GM12878 (cell line): Measurements from ENCODE around the gene ZNF678. TPM values are rescaled to one million over a fixed set of nuclear protein-coding genes. Genes with fewer than 3 reads are reported as not detected.

Experiments
- ATAC-seq: fragments of 200-7000 bp; cut with Tn5 transposase; 3 replicates; pipeline ENCODE4 v1.9.1; 2020; ENCODE audit warnings: mild to moderate bottlenecking, moderate library complexity
- BruUV-seq: library from RNA; stranded (reverse); fragments of 400-500 nt; replicated peaks from 2 replicates; lab custom pipeline; 2021; lab: Mats Ljungman, UMichigan
- CTCF ChIA-PET: fragments of 300-600 bp; sonication (Branson Sonifier 250); formaldehyde crosslinking; extraction: SDS; loops from one replicate; lab custom pipeline; 2021; ENCODE audit warnings: inconsistent platforms; lab: Yijun Ruan, JAX
- POLR2A ChIA-PET: fragments of 350-600 bp; formaldehyde crosslinking; extraction: SDS; loops from one replicate; lab custom pipeline; 2021; ENCODE audit warnings: inconsistent platforms; lab: Charles Lee
- RAD21 ChIA-PET: fragments of 300-600 bp; sonication (Branson Sonifier 250); formaldehyde crosslinking; loops from one replicate; lab custom pipeline; 2023; ENCODE audit warnings: antibody characterized with exemption; ENCODE audit not compliant: unreplicated experiment; lab: Charles Lee
- SMC1A ChIA-PET: fragments of 300-600 bp; sonication (Branson Sonifier 250); formaldehyde crosslinking; loops from one replicate; lab custom pipeline; 2023; ENCODE audit not compliant: unreplicated experiment, uncharacterized antibody; lab: Charles Lee
- DNase-seq: peaks from one replicate; pipeline ENCODE4 v3.0.0-alpha.2; 2011; ENCODE audit warnings: low read depth, low spot score
- FAIRE-seq: peaks from 3 replicates; lab custom pipeline; 2011; peaks lifted over from hg19 to GRCh38; lab: Jason Lieb, UNC
- H2AFZ ChIP-seq: 2 replicates; pipeline ENCODE4 v1.6.0; 2011; ENCODE audit warnings: low read depth, low read length, control low read depth; ENCODE audit not compliant: control insufficient read depth
- H3K27ac ChIP-seq: 2 replicates; pipeline ENCODE4 v1.5.1; 2011; ENCODE audit warnings: control low read depth; ENCODE audit not compliant: control insufficient read depth, insufficient read depth
- H3K27me3 ChIP-seq, 2 experiments: replicated peaks in 1 of 2; 2 replicates each; pipeline versions ENCODE4 v1.6.0 to v1.6.1; 2011; ENCODE audit warnings: low read length in 1 of 2; ENCODE audit not compliant: control insufficient read depth in 2 of 2, insufficient read depth in 2 of 2
- H3K36me3 ChIP-seq, 2 experiments: 2 replicates each; pipeline ENCODE4 v1.5.1; 2011; ENCODE audit warnings: low read length in 1 of 2; ENCODE audit not compliant: control insufficient read depth in 2 of 2, insufficient read depth in 2 of 2
- H3K4me1 ChIP-seq: 2 replicates; pipeline ENCODE4 v1.6.1; 2011; ENCODE audit warnings: mild to moderate bottlenecking, low read length, moderate library complexity, mixed read lengths; ENCODE audit not compliant: control insufficient read depth, insufficient read depth
- H3K4me2 ChIP-seq: 2 replicates; pipeline ENCODE4 v1.6.0; 2011; ENCODE audit warnings: control low read depth; ENCODE audit not compliant: control insufficient read depth, insufficient read depth
- H3K4me3 ChIP-seq: fragments of 200-600 bp; sonication (generic); 2 replicates; pipeline ENCODE4 v1.5.1; 2016
- H3K79me2 ChIP-seq: 2 replicates; pipeline ENCODE4 v1.6.0; 2011; ENCODE audit warnings: low read length; ENCODE audit not compliant: control insufficient read depth, insufficient read depth
- H3K9ac ChIP-seq: 2 replicates; pipeline ENCODE4 v1.8.0; 2011; ENCODE audit warnings: low read length, control low read depth, mixed read lengths; ENCODE audit not compliant: control insufficient read depth, insufficient read depth
- H3K9me3 ChIP-seq: replicated peaks from 3 replicates; pipeline ENCODE4 v1.5.1; 2011; ENCODE audit warnings: mild to moderate bottlenecking, low read length; ENCODE audit not compliant: control insufficient read depth, insufficient read depth
- H4K20me1 ChIP-seq: 2 replicates; pipeline ENCODE4 v1.6.0; 2011; ENCODE audit not compliant: control insufficient read depth, insufficient read depth
- ATF2 ChIP-seq: IDR thresholded peaks from 2 replicates; pipeline ENCODE4 v1.6.1; 2012; ENCODE audit warnings: low read length, inconsistent platforms
- ATF7 ChIP-seq: fragments of 450-650 bp; IDR thresholded peaks from 2 replicates; pipeline ENCODE4 v1.6.1; 2016; ENCODE audit warnings: low read depth, mild to moderate bottlenecking
- BHLHE40 ChIP-seq, 2 experiments: fragments of 450-650 bp in 1 of 2; IDR thresholded peaks; 2 replicates each; pipeline ENCODE4 v1.6.1; 2011 to 2017; ENCODE audit warnings: low read depth in 2 of 2, borderline replicate concordance in 1 of 2, improper control_type of control experiment in 1 of 2, low read length in 1 of 2, mild to moderate bottlenecking in 1 of 2
- CREM ChIP-seq: IDR thresholded peaks from 2 replicates; pipeline ENCODE4 v1.6.1; 2014; ENCODE audit warnings: antibody characterized with exemption, low read depth
- FOXM1 ChIP-seq: IDR thresholded peaks from 2 replicates; pipeline ENCODE4 v1.6.1; 2012; ENCODE audit warnings: low read depth, mild to moderate bottlenecking, inconsistent platforms, low read length, moderate library complexity
- KDM1A ChIP-seq: fragments of 200-600 bp; sonication (generic); IDR thresholded peaks from 2 replicates; pipeline ENCODE4 v1.6.1; 2016; ENCODE audit warnings: borderline replicate concordance
- MTA3 ChIP-seq: IDR thresholded peaks from 2 replicates; pipeline ENCODE4 v1.6.1; 2012; ENCODE audit warnings: low read length, inconsistent platforms, borderline replicate concordance
- PRDM15 ChIP-seq: fragments of 450-650 bp; formaldehyde crosslinking; IDR thresholded peaks from 2 replicates; pipeline ENCODE4 v1.4.0; 2020; ENCODE audit warnings: mild to moderate bottlenecking, moderate library complexity
- RELA ChIP-seq: fragments of 450-650 bp; IDR thresholded peaks from 2 replicates; pipeline ENCODE4 v1.8.0; 2014; ENCODE audit warnings: borderline replicate concordance; ENCODE audit not compliant: partially characterized antibody
- RFX5 ChIP-seq: IDR thresholded peaks from 2 replicates; pipeline ENCODE4 v1.6.1; 2011; ENCODE audit warnings: low read depth, low read length, improper control_type of control experiment
- SPI1 ChIP-seq: IDR thresholded peaks from 2 replicates; pipeline ENCODE4 v1.6.1; 2011; ENCODE audit warnings: low read depth, mild to moderate bottlenecking, low read length, moderate library complexity, borderline replicate concordance; ENCODE audit not compliant: insufficient read depth
- WRNIP1 ChIP-seq: IDR thresholded peaks from 2 replicates; pipeline ENCODE4 v1.6.1; 2011; ENCODE audit warnings: low read depth, low read length, improper control_type of control experiment, borderline replicate concordance
- ZBED1 ChIP-seq: IDR thresholded peaks from 2 replicates; pipeline ENCODE4 v1.6.1; 2016; ENCODE audit warnings: borderline replicate concordance
- ZNF384 ChIP-seq: IDR thresholded peaks from 2 replicates; pipeline ENCODE4 v1.6.1; 2012; ENCODE audit warnings: low read depth, mild to moderate bottlenecking, low read length, improper control_type of control experiment, borderline replicate concordance
- WGBS: methylation state at CpG from one replicate; pipeline ENCODE4 v1.1.6; 2016; ENCODE audit warnings: low lambda C conversion rate; ENCODE audit not compliant: insufficient replicate concordance, insufficient coverage; ENCODE audit errors: missing lambda C conversion rate; 5-methylcytosine and 5-hydroxymethylcytosine counted together
- in situ Hi-C: fragments of 300-500 bp; cut with MboI; formaldehyde crosslinking; loops from 9 replicates; pipeline ENCODE4 v1.14.3; 2018; ENCODE audit warnings: mixed read lengths
- intact Hi-C: fragments of 100-400 bp; cut with micrococcal nuclease; formaldehyde crosslinking; loops from one replicate; pipeline ENCODE4 v1.14.2; 2022; ENCODE audit not compliant: unreplicated experiment
- polyA plus RNA-seq, 11 experiments: library from polyadenylated mRNA; depleted of rRNA in 4 of 11; unstranded in 6 of 11; stranded (reverse) in 5 of 11; fragments of >200 nt; fragmentation: Nextera tagmentation in 4 of 11; fragmentation: Illumina TruSeq in 1 of 11; extraction: Ambion mirVana in 4 of 11; extraction: Trizol in 1 of 11; gene quantifications; 1 replicate in 1 of 11; 2 replicates in 10 of 11; pipeline versions ENCODE4 v1.2.1 to v1.2.3, GENCODE V29; 2011 to 2016; ENCODE audit warnings: inconsistent platforms in 2 of 11, missing spikeins in 2 of 11, low read depth in 1 of 11
- total RNA-seq, 4 experiments: library from RNA; depleted of rRNA in 3 of 4; stranded (reverse); fragments of >200 nt in 3 of 4; fragmentation: Illumina TruSeq in 1 of 4; extraction: Trizol in 1 of 4; gene quantifications; 2 replicates each; pipeline versions ENCODE4 v1.2.1 to v1.2.3, GENCODE V29; 2013 to 2021

The ZNF678 gene
- total and polyA plus RNA-seq, 10 of the 15 experiments (the other 5 are each of a cell fraction or from before 2014, with no cell fraction given): 1.4 to 10.4 (median 3.5) TPM

- H4K20me1 ChIP-seq: no peaks in the 10 kb centered on the region
- no peak overlapping the region for H3K4me3 ChIP-seq
- ChIA-PET SMC1A (no interaction called here), CTCF (no interaction called here), POLR2A (no interaction called here), RAD21 (no interaction called here)
- FAIRE-seq: no peak
- no peaks in the 10 kb centered on the region for H3K36me3 ChIP-seq
- ATAC-seq: no peak
- BruUV-seq: no TSS peak
- H3K9me3 ChIP-seq: no peaks in the 10 kb centered on the region; the same call in 2 of the 3 replicates
- intact Hi-C loops (loop anchor here (10.0 kb wide), 1 partner anchor 396 kb away; the partner anchor contains the start of gene WNT9A), in situ Hi-C loops (no loop called here)
- no peak overlapping the region for H3K27ac ChIP-seq
- TF ChIP-seq KDM1A: no peak
- no peak for TF ChIP-seq SPI1
- H3K9ac ChIP-seq: no peak overlapping the region
- H3K4me2 ChIP-seq: no peak overlapping the region
- H3K79me2 ChIP-seq: no peaks in the 10 kb centered on the region
- no peak for DNase-seq
- H3K27me3 ChIP-seq: no peaks in the 10 kb centered on the region
- WGBS: 28% methylated on average over 3 of the region's 3 CpGs
- no peaks in the 10 kb centered on the region for H3K4me1 ChIP-seq
- no peak overlapping the region for H2AFZ ChIP-seq
Observed at GRCh38 chr1:227548448-227548847, 14.9 kb upstream of the ZNF678 start.

- Histone ChIP-seq H3K79me2 (no peaks in the 10 kb centered on the region), H2AFZ (no peak overlapping the region), H3K27ac (no peak overlapping the region), H3K27me3 (no peaks in the 10 kb centered on the region), H4K20me1 (no peaks in the 10 kb centered on the region), H3K9ac (no peak overlapping the region), H3K36me3 (no peaks in the 10 kb centered on the region), H3K4me3 (no peak overlapping the region), H3K9me3 (no peaks in the 10 kb centered on the region; the same call in 2 of the 3 replicates), H3K4me1 (no peaks in the 10 kb centered on the region), H3K4me2 (no peak overlapping the region)
- no peak for DNase-seq
- SMC1A ChIA-PET: no interaction called here
- POLR2A ChIA-PET: no interaction called here
- RAD21 ChIA-PET: no interaction called here
- no peak for FAIRE-seq
- no peak for ATAC-seq
- no TSS peak for BruUV-seq
- in situ Hi-C loops: no loop called here
- 21% methylated on average over 2 of the region's 2 CpGs for WGBS
- CTCF ChIA-PET: no interaction called here
- intact Hi-C loops: loop anchor here (10.0 kb wide), 1 partner anchor 395 kb away; the partner anchor contains the start of gene WNT9A
- TF ChIP-seq ZNF384: no peak
- TF ChIP-seq RELA: no peak
- no peak for TF ChIP-seq RFX5
- TF ChIP-seq ATF7: no peak
- TF ChIP-seq MTA3: no peak
- TF ChIP-seq ATF2: no peak
- no peak for TF ChIP-seq CREM
- no peak for TF ChIP-seq WRNIP1
- no peak for TF ChIP-seq ZBED1
- no peak for TF ChIP-seq BHLHE40 (IDR thresholded peaks at IDR 0.05; ENCODE audit: borderline replicate concordance in 1 of 2, low read depth in 2 of 2, low read length in 1 of 2)
- no peak for TF ChIP-seq PRDM15 (CRISPR knock-in tag)
- TF ChIP-seq FOXM1: no peak
Observed at GRCh38 chr1:227549892-227550291, 13.5 kb upstream of the ZNF678 start.
